ENCODE results near the gene KIZ. TPM values are rescaled to one million over a fixed set of nuclear protein-coding genes. Genes with fewer than 3 reads are reported as not detected.
"Not testable (repeated sequence)": the region's sequence is repeated elsewhere in the genome, so short reads cannot be mapped to it uniquely, and the experiment has no call there.

The KIZ gene
- polyA plus RNA-seq, 6 donors from 2014 or later = 17.7 to 22.7 (median 19.1) TPM

DNA sequence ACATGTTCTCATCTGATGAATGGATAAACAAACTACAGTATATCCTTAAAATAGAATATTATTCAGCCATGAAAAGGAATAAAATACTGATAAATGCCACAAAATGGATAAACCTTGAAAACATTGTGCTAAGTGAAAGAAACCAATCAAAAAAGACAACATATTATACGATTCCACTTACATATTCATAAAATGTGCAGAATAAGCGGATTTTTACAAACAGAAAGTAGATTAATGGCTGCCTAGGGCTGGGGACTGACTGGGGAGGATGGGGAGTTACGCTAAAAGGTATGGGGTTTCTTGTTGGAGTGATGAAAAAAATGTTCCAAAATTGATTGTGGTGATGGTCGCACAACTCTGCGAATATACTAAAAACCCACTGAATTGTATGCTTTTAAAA lies 29.4 kb downstream of the KIZ start:
- Mint-ChIP-seq H3K9me3 (peaks cover 0 to 2% (median 0%) of the 10 kb centered on the region in 7 donors), H3K4me1 (peaks cover 6 to 9% (median 7%) of the 10 kb centered on the region in 3 donors), H3K27me3 (no peaks in the 10 kb centered on the region), H3K36me3 (peaks cover 14 to 30% of the 10 kb centered on the region in 2 donors), H3K27ac (no peak overlapping the region), H3K4me3 (no peak overlapping the region)
- DNase-seq (no peak), ATAC-seq (ENCODE audit: low read depth in 2 of 2) (no peak)

DNA sequence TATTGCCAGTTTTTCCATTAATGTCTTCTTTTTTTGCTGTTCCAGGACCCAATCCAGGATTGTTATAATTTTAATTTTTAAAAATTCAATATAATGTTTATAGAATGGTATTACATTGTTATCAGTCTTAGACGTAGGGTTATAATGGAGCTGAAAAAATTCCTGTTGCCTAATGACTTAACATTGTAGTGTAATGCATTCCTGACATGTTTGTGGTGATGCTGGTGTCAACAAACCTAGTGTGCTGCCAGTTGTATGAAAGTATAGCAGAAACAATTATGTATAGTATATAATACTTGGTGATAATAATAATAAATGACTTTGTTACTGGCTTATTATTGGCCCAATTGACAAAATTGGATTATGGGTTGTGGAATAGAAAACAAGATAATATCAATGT lies 30.4 kb downstream of the KIZ start:
- Mint-ChIP-seq H3K27me3 (no peaks in the 10 kb centered on the region), H3K4me3 (no peak overlapping the region), H3K27ac (no peak overlapping the region), H3K4me1 (peaks cover 8 to 12% (median 10%) of the 10 kb centered on the region in 3 donors), H3K9me3 (peaks cover 0 to 5% (median 0%) of the 10 kb centered on the region in 7 donors), H3K36me3 (peaks cover 19 to 30% of the 10 kb centered on the region in 2 donors)
- DNase-seq = no peak
- no peak for ATAC-seq (ENCODE audit: low read depth in 2 of 2)

DNA sequence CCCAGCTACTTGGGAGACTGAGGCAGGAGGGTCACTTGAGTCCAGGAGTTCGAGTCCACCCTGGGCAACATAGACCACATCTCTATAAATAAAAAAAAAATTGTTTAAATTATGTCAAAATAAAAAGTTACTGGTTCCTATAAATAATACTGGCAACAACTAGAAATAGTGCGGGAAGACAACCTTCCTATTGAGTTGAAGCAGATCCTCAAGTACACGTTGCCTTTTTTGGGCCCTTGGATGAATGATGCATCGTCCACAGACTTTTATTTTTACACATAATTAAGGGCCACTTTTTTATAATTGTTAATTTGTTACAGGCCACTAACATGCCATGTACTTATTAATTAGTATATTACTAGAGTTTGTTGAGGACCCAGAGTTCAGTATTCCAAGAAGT lies 31.1 kb downstream of the KIZ start:
- no peak overlapping the region for H3K27ac Mint-ChIP-seq
- H3K36me3 Mint-ChIP-seq = peaks cover 24 to 28% of the 10 kb centered on the region in 2 donors
- peaks cover 0 to 5% (median 0%) of the 10 kb centered on the region in 7 donors for H3K9me3 Mint-ChIP-seq

DNA sequence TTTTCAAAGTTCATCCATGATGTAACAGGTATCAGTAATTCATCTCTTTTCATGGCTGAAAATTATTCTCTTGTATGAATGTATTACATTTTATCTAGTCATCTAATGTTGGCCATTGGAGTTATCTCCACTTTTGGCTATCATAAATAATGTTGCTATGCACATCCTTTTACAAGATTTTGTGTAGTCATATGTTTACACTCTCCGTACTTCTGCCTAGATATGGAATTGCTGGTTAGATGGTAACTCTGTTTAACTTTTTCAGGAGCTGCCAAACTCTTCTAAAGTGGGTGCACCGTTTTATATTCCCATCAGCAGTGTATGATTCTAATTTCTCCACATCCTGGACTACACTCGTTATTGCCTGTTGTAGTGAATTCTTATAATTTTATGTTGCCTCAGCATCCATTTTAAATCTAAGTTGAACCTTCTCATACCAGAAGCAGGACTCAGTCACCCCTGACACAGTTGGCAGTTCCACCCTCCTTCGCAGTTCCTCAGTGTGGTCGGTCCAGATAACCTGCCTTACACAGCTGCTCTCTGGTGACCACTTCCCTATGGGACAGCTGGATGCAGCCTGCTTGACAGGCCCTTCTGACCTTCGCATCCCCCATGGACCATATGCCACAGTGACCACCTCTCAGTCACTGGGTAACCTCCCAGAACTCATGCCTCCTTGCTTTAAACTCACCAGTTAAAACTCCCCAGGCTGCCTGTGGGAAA lies 33.9 kb downstream of the KIZ start:
- DNase-seq (no peak), ATAC-seq (ENCODE audit: low read depth in 2 of 2) (no peak)
- Mint-ChIP-seq H3K27me3 (no peaks in the 10 kb centered on the region), H3K4me3 (no peak overlapping the region), H3K9me3 (peaks cover 0 to 5% (median 0%) of the 10 kb centered on the region in 7 donors), H3K27ac (peak overlapping the region in 2 of 6 donors; percentile 15 to 20), H3K4me1 (peaks cover 8 to 12% (median 10%) of the 10 kb centered on the region in 3 donors), H3K36me3 (peaks cover 37 to 43% of the 10 kb centered on the region in 2 donors)

More for the DNA sequence above, 31.1 kb downstream of the KIZ start:
- no peak overlapping the region for H3K4me3 Mint-ChIP-seq
- H3K27me3 Mint-ChIP-seq = no peaks in the 10 kb centered on the region
- no peak for ATAC-seq (ENCODE audit: low read depth in 2 of 2)
- peaks cover 8 to 12% (median 10%) of the 10 kb centered on the region in 3 donors for H3K4me1 Mint-ChIP-seq
- DNase-seq = no peak

DNA sequence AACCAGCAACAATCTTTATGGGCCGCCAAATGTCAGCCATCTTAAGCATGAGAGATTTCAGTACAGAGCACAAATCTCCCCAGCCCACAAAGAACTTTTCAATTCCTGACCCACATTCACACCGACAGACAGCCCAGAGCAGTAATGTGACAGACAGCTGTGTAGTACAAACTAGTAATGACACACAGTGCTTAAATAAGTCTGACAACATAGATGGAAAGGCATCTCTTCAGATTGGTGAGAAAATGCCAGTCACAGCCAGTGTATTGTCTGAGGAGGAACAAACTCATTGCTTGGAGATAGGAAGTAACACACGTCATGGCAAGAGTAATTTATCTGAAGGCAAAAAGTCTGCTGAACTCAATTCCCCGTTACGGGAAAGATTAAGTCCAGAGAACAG lies 36.0 kb downstream of the KIZ start:
- ATAC-seq (ENCODE audit: low read depth in 2 of 2) (no peak), DNase-seq (no peak)
- Mint-ChIP-seq H3K27ac (peak overlapping the region in 1 of 6 donors; percentile 5), H3K36me3 (peaks cover 40 to 53% of the 10 kb centered on the region in 2 donors), H3K4me3 (no peak overlapping the region), H3K4me1 (peaks cover 8 to 12% (median 10%) of the 10 kb centered on the region in 3 donors), H3K9me3 (peaks cover 0 to 8% (median 0%) of the 10 kb centered on the region in 7 donors), H3K27me3 (no peaks in the 10 kb centered on the region)

DNA sequence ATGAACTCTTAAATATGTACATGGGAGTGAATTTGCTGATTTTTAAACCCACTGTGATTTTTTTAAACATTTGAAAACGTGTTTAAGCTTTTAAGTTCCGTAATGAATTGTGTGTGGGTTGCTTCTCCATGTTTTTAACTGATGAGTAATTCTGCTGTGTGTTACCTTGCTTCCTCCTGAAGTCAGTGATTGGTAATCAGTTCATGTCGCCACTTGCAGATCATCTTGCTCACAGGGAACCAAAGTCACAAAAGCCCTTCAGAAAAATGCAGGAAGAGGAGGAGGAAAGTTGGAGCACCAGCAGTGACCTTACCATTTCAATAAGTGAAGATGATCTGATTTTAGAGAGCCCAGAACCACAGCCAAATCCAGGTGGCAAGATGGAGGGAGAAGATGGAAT lies 36.7 kb downstream of the KIZ start:
- DNase-seq (no peak), ATAC-seq (ENCODE audit: low read depth in 2 of 2) (no peak)
- H3K27ac Mint-ChIP-seq = no peak overlapping the region
- peaks cover 7 to 12% (median 8%) of the 10 kb centered on the region in 3 donors for H3K4me1 Mint-ChIP-seq
- no peak overlapping the region for H3K4me3 Mint-ChIP-seq
- peaks cover 40 to 53% of the 10 kb centered on the region in 2 donors for H3K36me3 Mint-ChIP-seq
- H3K9me3 Mint-ChIP-seq = peaks cover 0 to 8% (median 0%) of the 10 kb centered on the region in 7 donors
- H3K27me3 Mint-ChIP-seq = no peaks in the 10 kb centered on the region

DNA sequence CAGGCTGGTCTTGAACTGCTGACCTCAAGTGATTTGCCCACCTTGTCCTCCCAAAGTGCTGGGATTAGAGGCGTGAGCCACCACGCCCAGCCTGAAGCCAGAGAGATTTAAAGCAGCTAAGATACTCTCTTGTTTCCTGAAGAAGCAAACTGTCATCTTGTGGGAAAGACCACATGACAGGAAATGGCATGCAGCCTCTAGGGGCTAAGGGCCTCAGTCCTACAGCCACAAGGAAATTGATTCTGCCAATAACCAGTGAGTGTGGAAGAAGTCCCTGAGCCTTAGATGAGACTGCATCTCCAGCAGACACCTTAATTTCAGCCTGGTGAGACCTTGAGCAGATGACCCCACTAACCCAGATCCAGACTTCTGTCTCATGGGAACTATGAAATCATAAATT lies 40.9 kb downstream of the KIZ start:
- H3K4me3 Mint-ChIP-seq = no peak overlapping the region
- no peak for DNase-seq

DNA sequence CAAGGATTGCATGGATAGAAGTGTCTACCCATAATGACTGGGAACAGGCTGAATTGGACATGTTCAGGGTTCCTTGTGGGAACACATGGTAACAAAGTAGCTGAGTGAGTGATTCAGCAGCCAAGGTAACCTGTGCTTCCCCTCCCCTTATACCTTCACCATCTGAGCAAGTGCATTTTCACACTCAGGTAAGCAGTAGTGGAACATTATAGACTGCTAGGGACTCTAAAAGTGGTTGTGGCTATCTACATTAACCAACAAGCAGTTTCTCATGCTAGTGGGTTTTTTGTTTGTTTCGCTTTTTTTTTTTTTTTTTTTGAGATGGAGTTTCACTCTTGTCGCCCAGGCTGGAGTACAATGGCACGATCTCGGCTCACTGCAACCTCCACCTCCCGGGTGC lies 41.4 kb downstream of the KIZ start:
- Mint-ChIP-seq H3K9me3 (peaks cover 0 to 8% (median 3%) of the 10 kb centered on the region in 7 donors), H3K27me3 (no peaks in the 10 kb centered on the region), H3K36me3 (peaks cover 36 to 43% of the 10 kb centered on the region in 2 donors), H3K27ac (no peak overlapping the region), H3K4me1 (peaks cover 0 to 5% (median 3%) of the 10 kb centered on the region in 3 donors), H3K4me3 (no peak overlapping the region)
- ATAC-seq (ENCODE audit: low read depth in 2 of 2) = no peak
- no peak for DNase-seq

More for the DNA sequence above, 40.9 kb downstream of the KIZ start:
- ATAC-seq (ENCODE audit: low read depth in 2 of 2) = no peak
- Mint-ChIP-seq H3K27ac (peak overlapping the region in 1 of 6 donors; percentile 15), H3K27me3 (no peaks in the 10 kb centered on the region), H3K4me1 (peaks cover 0 to 5% (median 3%) of the 10 kb centered on the region in 3 donors), H3K36me3 (peaks cover 40 to 48% of the 10 kb centered on the region in 2 donors), H3K9me3 (peaks cover 0 to 8% (median 3%) of the 10 kb centered on the region in 7 donors)

DNA sequence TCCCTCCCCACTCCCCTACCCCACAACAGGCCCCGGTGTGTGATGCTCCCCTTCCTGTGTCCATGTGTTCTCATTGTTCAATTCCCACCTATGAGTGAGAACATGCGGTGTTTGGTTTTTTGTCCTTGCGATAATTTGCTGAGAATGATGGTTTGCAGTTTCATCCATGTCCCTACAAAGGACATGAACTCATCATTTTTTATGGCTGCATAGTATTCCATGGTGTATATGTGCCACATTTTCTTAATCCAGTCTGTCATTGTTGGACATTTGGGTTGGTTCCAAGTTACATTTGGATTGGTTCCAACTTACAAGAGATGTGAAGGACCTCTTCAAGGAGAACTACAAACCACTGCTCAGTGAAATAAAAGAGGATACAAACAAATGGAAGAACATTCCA lies 42.2 kb downstream of the KIZ start:
- ATAC-seq (ENCODE audit: low read depth in 2 of 2); H3K27me3 Mint-ChIP-seq; H3K9me3 Mint-ChIP-seq; H3K4me1 Mint-ChIP-seq; H3K4me3 Mint-ChIP-seq; DNase-seq: not testable (repeated sequence)
- Mint-ChIP-seq H3K36me3 (peaks cover 28 to 35% of the 10 kb centered on the region in 2 donors), H3K27ac (peak overlapping the region in 1 of 6 donors; percentile 88)

DNA sequence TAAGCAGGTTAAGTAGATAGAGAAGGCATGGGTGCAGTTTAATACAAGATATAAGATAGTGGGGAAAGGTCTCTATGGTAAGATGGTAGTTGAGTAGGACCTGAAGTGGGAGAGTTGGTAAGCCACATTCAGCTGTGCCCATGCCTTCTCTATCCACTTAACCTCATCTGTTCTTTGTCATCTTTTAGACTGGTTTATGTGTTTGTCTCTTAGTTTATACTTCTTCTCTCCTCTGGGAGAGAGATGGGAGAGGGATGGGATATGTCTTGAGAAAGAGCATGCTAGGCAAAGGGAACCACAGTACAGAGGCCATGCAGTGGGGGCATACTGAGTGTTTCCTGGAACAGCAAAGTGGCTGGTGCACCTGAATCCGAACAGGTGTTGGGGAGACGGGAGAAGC lies 46.7 kb downstream of the KIZ start:
- no peak for ATAC-seq (ENCODE audit: low read depth in 2 of 2)
- Mint-ChIP-seq H3K27me3 (no peaks in the 10 kb centered on the region), H3K9me3 (peaks cover 1 to 16% (median 9%) of the 10 kb centered on the region in 7 donors), H3K4me3 (no peak overlapping the region), H3K36me3 (peaks cover 15 to 17% of the 10 kb centered on the region in 2 donors), H3K4me1 (peaks cover 0 to 10% (median 5%) of the 10 kb centered on the region in 3 donors), H3K27ac (no peak overlapping the region)
- no peak for DNase-seq

DNA sequence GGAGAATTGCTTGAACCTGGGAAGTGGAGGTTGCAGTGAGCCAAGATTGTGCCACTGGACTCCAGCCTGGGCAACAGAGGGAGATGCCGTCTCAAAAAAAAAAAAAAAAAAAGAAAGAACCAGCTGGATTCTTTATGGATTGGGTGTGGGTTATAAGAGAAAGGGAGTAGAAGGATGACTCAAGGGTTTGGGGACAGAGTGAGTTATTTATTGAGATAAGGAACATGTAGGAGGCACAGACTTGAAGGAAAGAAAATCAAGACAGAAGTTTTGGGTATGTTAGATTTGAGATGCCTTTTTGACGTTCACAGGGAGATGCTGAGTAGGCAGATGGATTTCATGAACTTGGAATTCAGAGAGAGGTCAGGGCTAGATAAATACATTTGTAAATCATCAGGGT lies 47.6 kb downstream of the KIZ start:
- peaks cover 0 to 10% (median 6%) of the 10 kb centered on the region in 3 donors for H3K4me1 Mint-ChIP-seq
- peak overlapping the region in 1 of 6 donors; percentile 66 for H3K27ac Mint-ChIP-seq
- no peaks in the 10 kb centered on the region for H3K27me3 Mint-ChIP-seq
- H3K4me3 Mint-ChIP-seq = no peak overlapping the region
- H3K36me3 Mint-ChIP-seq = peaks cover 17 to 20% of the 10 kb centered on the region in 2 donors
- ATAC-seq (ENCODE audit: low read depth in 2 of 2) (no peak), DNase-seq (no peak)
- H3K9me3 Mint-ChIP-seq = peaks cover 1 to 21% (median 11%) of the 10 kb centered on the region in 7 donors

DNA sequence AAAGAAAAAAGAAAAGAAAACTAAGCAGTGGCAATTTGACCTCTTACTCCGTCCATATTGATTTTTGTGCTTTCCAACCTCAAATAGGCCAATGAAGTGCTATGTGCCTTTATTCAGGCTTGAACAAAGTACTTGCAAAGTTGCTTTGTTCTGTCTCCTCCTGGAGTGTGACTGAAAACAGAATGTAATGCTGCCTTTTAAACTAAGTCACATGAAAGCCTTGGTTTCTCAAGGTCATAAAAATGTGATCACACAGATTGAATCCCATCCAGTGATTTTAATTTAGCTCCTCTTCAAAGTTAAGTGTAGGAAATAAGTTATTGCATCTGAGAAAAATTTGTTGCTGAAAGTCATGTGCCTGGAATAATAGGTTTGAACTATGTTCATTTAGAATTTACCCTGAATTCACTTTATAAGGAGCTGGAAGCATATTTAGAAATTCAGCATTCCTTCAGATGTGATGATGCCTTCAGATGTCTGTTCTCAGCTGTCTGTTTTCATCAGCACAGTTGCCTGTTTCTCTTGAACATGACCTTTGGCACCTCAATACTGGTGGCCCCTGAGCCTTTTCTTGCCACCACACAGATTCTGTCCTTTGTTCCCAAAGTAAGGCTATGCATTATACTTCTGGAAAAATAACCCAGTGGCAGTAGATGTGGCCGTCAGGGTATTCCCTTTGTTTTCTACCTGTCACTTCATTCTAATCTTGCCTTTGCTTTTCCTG lies 48.8 kb downstream of the KIZ start:
- Mint-ChIP-seq H3K27ac (peak overlapping the region in 1 of 6 donors; percentile 35), H3K36me3 (peaks cover 17 to 20% of the 10 kb centered on the region in 2 donors), H3K27me3 (no peaks in the 10 kb centered on the region), H3K4me1 (peaks cover 0 to 18% (median 16%) of the 10 kb centered on the region in 3 donors), H3K4me3 (no peak overlapping the region), H3K9me3 (peaks cover 1 to 21% (median 11%) of the 10 kb centered on the region in 7 donors)
- DNase-seq (no peak), ATAC-seq (ENCODE audit: low read depth in 2 of 2) (no peak)

DNA sequence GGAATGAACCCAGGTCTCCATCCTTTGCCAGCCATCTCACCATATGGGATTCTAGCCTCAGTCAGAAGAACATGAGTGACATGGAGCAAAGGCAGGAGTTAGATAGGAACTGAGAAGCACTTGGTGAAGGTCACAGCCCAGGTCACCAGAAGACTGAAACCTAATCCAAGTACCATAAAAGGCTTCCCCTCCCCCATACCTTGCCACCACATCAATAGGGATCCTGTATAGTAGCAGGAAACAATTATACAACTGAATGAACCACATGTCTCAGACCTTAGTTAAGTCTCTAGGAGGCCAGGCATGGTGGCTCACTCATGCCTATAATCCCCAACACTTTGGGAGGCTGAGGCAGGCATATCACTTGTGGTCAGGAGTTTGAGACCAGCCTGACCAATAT lies 49.6 kb downstream of the KIZ start:
- Mint-ChIP-seq H3K4me3 (no peak overlapping the region), H3K27me3 (no peaks in the 10 kb centered on the region), H3K36me3 (peaks cover 15 to 19% of the 10 kb centered on the region in 2 donors), H3K4me1 (peaks cover 0 to 22% (median 17%) of the 10 kb centered on the region in 3 donors), H3K9me3 (peaks cover 1 to 21% (median 11%) of the 10 kb centered on the region in 7 donors), H3K27ac (no peak overlapping the region)
- ATAC-seq (ENCODE audit: low read depth in 2 of 2) = no peak
- DNase-seq = no peak

All from naive B cell (primary cell).